Measurements from ENCODE around the gene OTUD1.

OTUD1 gene

DNA sequence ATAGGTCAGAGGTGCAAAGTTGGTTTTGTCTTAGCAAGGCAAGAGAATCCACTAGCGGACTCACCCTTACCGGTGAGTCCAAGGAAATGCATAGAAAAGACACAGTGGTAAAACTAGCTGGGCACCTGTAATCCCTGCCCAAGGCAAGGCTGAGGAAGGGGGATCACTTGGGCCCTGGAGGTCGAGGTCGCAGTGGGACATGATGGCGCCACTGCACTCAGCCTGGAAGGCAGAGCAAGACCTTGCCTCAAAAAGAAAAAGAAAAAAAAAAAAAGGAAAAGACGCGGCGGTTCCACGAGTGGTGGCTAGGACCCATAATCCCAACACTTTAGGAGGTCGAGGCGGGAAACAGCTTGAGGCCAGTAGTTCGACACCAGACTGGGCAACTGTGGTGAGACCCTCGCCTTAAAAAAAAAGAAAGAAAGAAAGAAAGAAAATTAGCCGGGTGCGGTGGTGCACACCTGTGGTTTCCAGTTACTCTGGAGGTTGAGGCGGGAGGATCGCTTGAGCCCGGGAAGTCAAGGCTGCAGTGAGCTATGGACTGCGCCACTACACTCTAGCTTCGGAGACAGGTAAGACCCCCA, 820 bp upstream of the OTUD1 start:
- DNase-seq = no peak
- 98% methylated on average over 17 of the region's 20 CpGs for WGBS (ENCODE audit: insufficient coverage)

DNA sequence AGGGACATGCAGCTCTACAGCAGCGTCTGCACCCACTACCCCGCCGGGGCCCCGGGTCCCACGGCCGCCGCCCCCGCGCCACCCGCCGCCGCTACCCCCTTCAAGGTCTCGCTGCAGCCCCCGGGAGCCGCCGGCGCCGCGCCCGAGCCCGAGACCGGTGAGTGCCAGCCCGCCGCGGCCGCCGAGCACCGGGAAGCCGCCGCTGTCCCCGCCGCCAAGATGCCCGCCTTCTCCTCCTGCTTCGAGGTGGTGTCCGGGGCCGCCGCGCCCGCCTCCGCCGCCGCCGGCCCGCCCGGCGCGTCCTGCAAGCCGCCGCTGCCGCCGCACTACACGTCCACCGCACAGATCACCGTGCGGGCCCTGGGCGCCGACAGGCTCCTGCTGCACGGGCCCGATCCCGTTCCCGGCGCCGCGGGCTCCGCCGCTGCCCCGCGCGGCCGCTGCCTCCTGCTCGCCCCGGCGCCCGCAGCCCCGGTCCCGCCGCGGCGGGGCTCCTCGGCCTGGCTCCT, 631 bp downstream of the OTUD1 start:
- Histone ChIP-seq H3K36me3 (ENCODE audit: control insufficient read depth in 4 of 4, insufficient read depth in 4 of 4, low read length in 3 of 4) (no peaks in the 10 kb centered on the region), H3K4me1 (ENCODE audit: control extremely low read depth in 1 of 4, control insufficient read depth in 4 of 4, insufficient read depth in 4 of 4, low read length in 3 of 4) (peaks cover 8 to 33% (median 18%) of the 10 kb centered on the region in 4 experiments), H3K27me3 (replicated peaks in 2 of 5; ENCODE audit: control insufficient read depth in 4 of 5, insufficient read depth in 5 of 5, low read length in 4 of 5) (no peaks in the 10 kb centered on the region), H3K4me3 (ENCODE audit: control insufficient read depth in 1 of 7, extremely low read depth in 1 of 7, insufficient read depth in 4 of 7, low read depth in 2 of 7, low read length in 6 of 7) (peak overlapping the region; percentile 49 to 82 (median 78)), H3K27ac (ENCODE audit: insufficient read depth in 1 of 2, low read depth in 1 of 2, low read length in 2 of 2, poor library complexity in 1 of 2, severe bottlenecking in 2 of 2) (peak overlapping the region in 1 of 2 experiments; percentile 34), H3K9me3 (ENCODE audit: control extremely low read depth in 1 of 5, control insufficient read depth in 4 of 5, insufficient read depth in 2 of 5, low read depth in 1 of 5, low read length in 4 of 5) (no peaks in the 10 kb centered on the region)
- CTCF ChIA-PET = no interaction called here
- DNase-seq = peak in 2 of 3 donors; percentile 25 to 42
- POLR2A ChIA-PET = interaction anchor here (0.6 kb wide), 2 partner anchors 524 to 1431 kb away, joined by 3 to 4 read pairs; no protein-coding TSS in a partner anchor
- 0% methylated on average over 73 of the region's 80 CpGs for WGBS (ENCODE audit: insufficient coverage)

More for the DNA sequence above, 820 bp upstream of the OTUD1 start:
- peaks cover 8 to 31% (median 18%) of the 10 kb centered on the region in 4 experiments for H3K4me1 ChIP-seq (ENCODE audit: control extremely low read depth in 1 of 4, control insufficient read depth in 4 of 4, insufficient read depth in 4 of 4, low read length in 3 of 4)
- H3K27me3 ChIP-seq (replicated peaks in 2 of 5; ENCODE audit: control insufficient read depth in 4 of 5, insufficient read depth in 5 of 5, low read length in 4 of 5) = no peaks in the 10 kb centered on the region
- no peaks in the 10 kb centered on the region for H3K9me3 ChIP-seq (ENCODE audit: control extremely low read depth in 1 of 5, control insufficient read depth in 4 of 5, insufficient read depth in 2 of 5, low read depth in 1 of 5, low read length in 4 of 5)
- CTCF ChIA-PET = no interaction called here
- POLR2A ChIA-PET = interaction anchor here (0.7 to 1.1 kb wide), 2 partner anchors 11 to 90 kb away, joined by 3 to 5 read pairs; no protein-coding TSS in a partner anchor
- peak overlapping the region in 1 of 2 experiments; percentile 37 for H3K27ac ChIP-seq (ENCODE audit: insufficient read depth in 1 of 2, low read depth in 1 of 2, low read length in 2 of 2, poor library complexity in 1 of 2, severe bottlenecking in 2 of 2)
- no peaks in the 10 kb centered on the region for H3K36me3 ChIP-seq (ENCODE audit: control insufficient read depth in 4 of 4, insufficient read depth in 4 of 4, low read length in 3 of 4)
- peak overlapping the region; percentile 64 to 82 (median 78) for H3K4me3 ChIP-seq (ENCODE audit: control insufficient read depth in 1 of 7, extremely low read depth in 1 of 7, insufficient read depth in 4 of 7, low read depth in 2 of 7, low read length in 6 of 7)

- POLR2A ChIA-PET = interaction anchor here (0.6 kb wide), 2 partner anchors 525 to 1432 kb away, joined by 3 to 4 read pairs; no protein-coding TSS in a partner anchor
- no peaks in the 10 kb centered on the region for H3K36me3 ChIP-seq (ENCODE audit: control insufficient read depth in 4 of 4, insufficient read depth in 4 of 4, low read length in 3 of 4)
- DNase-seq = peak in 2 of 3 donors; percentile 23 to 34
- CTCF ChIA-PET = no interaction called here
- no peaks in the 10 kb centered on the region for H3K9me3 ChIP-seq (ENCODE audit: control extremely low read depth in 1 of 5, control insufficient read depth in 4 of 5, insufficient read depth in 2 of 5, low read depth in 1 of 5, low read length in 4 of 5)
- H3K4me3 ChIP-seq (ENCODE audit: control insufficient read depth in 1 of 7, extremely low read depth in 1 of 7, insufficient read depth in 4 of 7, low read depth in 2 of 7, low read length in 6 of 7) = peak overlapping the region; percentile 49 to 82 (median 78)
- H3K27me3 ChIP-seq (replicated peaks in 2 of 5; ENCODE audit: control insufficient read depth in 4 of 5, insufficient read depth in 5 of 5, low read length in 4 of 5) = no peaks in the 10 kb centered on the region
- H3K27ac ChIP-seq (ENCODE audit: insufficient read depth in 1 of 2, low read depth in 1 of 2, low read length in 2 of 2, poor library complexity in 1 of 2, severe bottlenecking in 2 of 2) = no peak overlapping the region
- 2% methylated on average over 65 of the region's 73 CpGs for WGBS (ENCODE audit: insufficient coverage)
- peaks cover 8 to 33% (median 18%) of the 10 kb centered on the region in 4 experiments for H3K4me1 ChIP-seq (ENCODE audit: control extremely low read depth in 1 of 4, control insufficient read depth in 4 of 4, insufficient read depth in 4 of 4, low read length in 3 of 4)
These were observed 1.4 kb downstream of the OTUD1 start for GRCh38 chr10:23439961-23440889.

DNA sequence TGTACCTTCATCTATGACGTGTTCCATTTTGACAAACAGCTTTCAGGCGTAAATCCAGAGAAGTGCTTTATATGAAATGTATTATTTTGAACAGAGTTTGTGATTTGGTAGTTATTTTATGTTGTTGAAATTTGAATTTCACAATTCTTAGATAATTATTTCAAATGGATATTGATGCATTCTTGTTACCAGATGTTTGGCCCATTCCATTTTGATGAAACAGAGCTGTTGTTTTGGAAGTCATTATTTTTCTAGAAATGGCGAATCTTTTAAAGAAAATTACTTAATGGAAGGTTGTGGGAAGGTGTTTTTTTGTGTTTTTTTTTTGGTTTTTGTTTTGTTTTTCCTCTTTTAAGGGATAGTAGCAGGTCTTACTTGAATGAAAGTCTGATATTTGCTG, 2.4 kb downstream of the OTUD1 start:
- ChIA-PET CTCF (no interaction called here), POLR2A (no interaction called here)
- H3K4me3 ChIP-seq (ENCODE audit: control insufficient read depth in 1 of 7, extremely low read depth in 1 of 7, insufficient read depth in 4 of 7, low read depth in 2 of 7, low read length in 6 of 7) = peak overlapping the region in 4 of 7 experiments; percentile 49 to 81 (median 77)
- no peak for DNase-seq
- no peaks in the 10 kb centered on the region for H3K9me3 ChIP-seq (ENCODE audit: control extremely low read depth in 1 of 5, control insufficient read depth in 4 of 5, insufficient read depth in 2 of 5, low read depth in 1 of 5, low read length in 4 of 5)
- H3K27me3 ChIP-seq (replicated peaks in 2 of 5; ENCODE audit: control insufficient read depth in 4 of 5, insufficient read depth in 5 of 5, low read length in 4 of 5) = no peaks in the 10 kb centered on the region
- H3K4me1 ChIP-seq (ENCODE audit: control extremely low read depth in 1 of 4, control insufficient read depth in 4 of 4, insufficient read depth in 4 of 4, low read length in 3 of 4) = peaks cover 8 to 33% (median 18%) of the 10 kb centered on the region in 4 experiments
- no peak overlapping the region for H3K27ac ChIP-seq (ENCODE audit: insufficient read depth in 1 of 2, low read depth in 1 of 2, low read length in 2 of 2, poor library complexity in 1 of 2, severe bottlenecking in 2 of 2)
- no CpG with 5 or more reads among the region's 3 CpGs for WGBS (ENCODE audit: insufficient coverage)
- peaks cover 0 to 3% (median 0%) of the 10 kb centered on the region in 4 experiments for H3K36me3 ChIP-seq (ENCODE audit: control insufficient read depth in 4 of 4, insufficient read depth in 4 of 4, low read length in 3 of 4)

- ChIA-PET CTCF (no interaction called here), POLR2A (no interaction called here)
- Histone ChIP-seq H3K4me1 (ENCODE audit: control extremely low read depth in 1 of 4, control insufficient read depth in 4 of 4, insufficient read depth in 4 of 4, low read length in 3 of 4) (peaks cover 8 to 33% (median 18%) of the 10 kb centered on the region in 4 experiments), H3K27me3 (replicated peaks in 2 of 5; ENCODE audit: control insufficient read depth in 4 of 5, insufficient read depth in 5 of 5, low read length in 4 of 5) (no peaks in the 10 kb centered on the region), H3K9me3 (ENCODE audit: control extremely low read depth in 1 of 5, control insufficient read depth in 4 of 5, insufficient read depth in 2 of 5, low read depth in 1 of 5, low read length in 4 of 5) (no peaks in the 10 kb centered on the region), H3K27ac (ENCODE audit: insufficient read depth in 1 of 2, low read depth in 1 of 2, low read length in 2 of 2, poor library complexity in 1 of 2, severe bottlenecking in 2 of 2) (no peak overlapping the region), H3K36me3 (ENCODE audit: control insufficient read depth in 4 of 4, insufficient read depth in 4 of 4, low read length in 3 of 4) (peaks cover 0 to 3% (median 0%) of the 10 kb centered on the region in 4 experiments), H3K4me3 (ENCODE audit: control insufficient read depth in 1 of 7, extremely low read depth in 1 of 7, insufficient read depth in 4 of 7, low read depth in 2 of 7, low read length in 6 of 7) (peak overlapping the region in 2 of 7 experiments; percentile 6 to 20)
- DNase-seq = peak in 1 of 3 donors; percentile 29
- no CpG with 5 or more reads among the region's 2 CpGs for WGBS (ENCODE audit: insufficient coverage)
These were observed 4.1 kb downstream of the OTUD1 start for GRCh38 chr10:23442936-23443335.

DNA sequence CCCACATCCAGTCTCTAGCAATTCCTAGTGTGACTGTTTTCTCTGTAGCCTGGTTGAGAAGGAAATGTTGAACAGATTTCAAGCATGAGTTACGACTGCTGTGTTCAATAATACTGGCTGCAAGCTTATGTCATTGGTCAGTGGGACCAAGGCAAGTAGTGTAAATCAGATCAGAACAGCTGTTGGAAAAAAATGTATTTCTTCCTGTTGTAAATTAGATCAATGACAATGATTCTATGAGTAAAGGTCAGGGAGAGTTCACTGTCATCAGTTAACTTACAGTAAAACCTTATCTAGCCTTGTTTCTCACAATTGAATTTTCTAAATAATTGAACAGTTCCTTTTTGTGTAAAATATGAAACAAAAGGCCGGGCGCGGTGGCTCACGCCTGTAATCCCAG, 6.7 kb downstream of the OTUD1 start:
- peaks cover 5 to 29% (median 15%) of the 10 kb centered on the region in 4 experiments for H3K4me1 ChIP-seq (ENCODE audit: control extremely low read depth in 1 of 4, control insufficient read depth in 4 of 4, insufficient read depth in 4 of 4, low read length in 3 of 4)
- ChIA-PET CTCF (interaction anchor here (1.3 kb wide), 1 partner anchor 9 kb away, joined by 3 read pairs; no protein-coding TSS in a partner anchor), POLR2A (no interaction called here)
- DNase-seq = peak in 1 of 3 donors; percentile 11
- H3K27me3 ChIP-seq (replicated peaks in 2 of 5; ENCODE audit: control insufficient read depth in 4 of 5, insufficient read depth in 5 of 5, low read length in 4 of 5) = no peaks in the 10 kb centered on the region
- peaks cover 0 to 3% (median 0%) of the 10 kb centered on the region in 4 experiments for H3K36me3 ChIP-seq (ENCODE audit: control insufficient read depth in 4 of 4, insufficient read depth in 4 of 4, low read length in 3 of 4)
- 100% methylated on average over 1 of the region's 5 CpGs for WGBS (ENCODE audit: insufficient coverage)
- no peak overlapping the region for H3K4me3 ChIP-seq (ENCODE audit: control insufficient read depth in 1 of 7, extremely low read depth in 1 of 7, insufficient read depth in 4 of 7, low read depth in 2 of 7, low read length in 6 of 7)
- no peak overlapping the region for H3K27ac ChIP-seq (ENCODE audit: insufficient read depth in 1 of 2, low read depth in 1 of 2, low read length in 2 of 2, poor library complexity in 1 of 2, severe bottlenecking in 2 of 2)
- H3K9me3 ChIP-seq (ENCODE audit: control extremely low read depth in 1 of 5, control insufficient read depth in 4 of 5, insufficient read depth in 2 of 5, low read depth in 1 of 5, low read length in 4 of 5) = no peaks in the 10 kb centered on the region
